Measurements from ENCODE around the gene FBLL1.

Gene FBLL1

DNA sequence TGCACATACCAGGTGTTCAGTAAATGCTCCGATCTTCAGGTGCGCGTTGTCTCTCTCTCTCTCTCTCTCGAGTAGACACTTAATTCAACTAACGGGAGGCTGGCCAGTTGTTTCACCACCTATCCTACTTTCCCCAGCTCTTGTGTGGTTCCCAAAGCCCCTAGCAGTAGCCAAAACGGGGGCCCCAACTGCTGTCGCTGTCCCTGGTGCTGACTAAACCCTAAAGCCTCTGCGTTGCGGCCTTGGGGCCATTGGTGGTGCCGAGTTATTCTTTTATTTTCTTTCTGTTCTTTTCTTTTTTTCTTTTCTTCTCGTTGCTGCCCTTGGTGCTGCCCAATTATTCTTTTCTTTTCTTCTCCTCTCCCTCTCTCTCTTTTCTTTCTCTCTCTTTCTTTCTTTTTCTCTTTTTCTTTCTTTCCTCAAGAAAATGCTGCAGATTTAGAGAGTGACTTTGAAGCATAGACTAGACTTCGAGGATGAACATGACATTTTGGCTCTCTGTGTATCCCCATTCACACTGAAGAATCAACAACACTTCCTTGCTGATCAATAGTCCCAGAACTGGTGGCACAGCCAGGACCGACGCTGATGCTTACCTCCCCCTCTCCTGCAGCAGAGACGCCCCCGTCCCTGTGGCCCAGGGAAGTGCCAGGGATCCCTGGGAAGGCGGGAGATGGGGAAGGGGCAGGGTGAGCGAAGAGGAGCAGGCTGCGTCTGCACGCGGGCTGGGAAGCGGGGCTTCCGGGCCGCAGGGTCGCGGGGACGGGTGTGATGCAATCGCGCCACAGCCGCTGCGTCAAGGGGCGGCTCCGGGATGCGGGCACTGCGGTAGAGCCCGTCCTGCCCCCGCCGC lies at the start of gene FBLL1:
Gene FBLL1, plus strand, starts transcription at position 785 of the 853 bp plus-strand sequence. CDS start 200 bp downstream, outside the sequence.
- TF ChIP-seq, protein P1, sequence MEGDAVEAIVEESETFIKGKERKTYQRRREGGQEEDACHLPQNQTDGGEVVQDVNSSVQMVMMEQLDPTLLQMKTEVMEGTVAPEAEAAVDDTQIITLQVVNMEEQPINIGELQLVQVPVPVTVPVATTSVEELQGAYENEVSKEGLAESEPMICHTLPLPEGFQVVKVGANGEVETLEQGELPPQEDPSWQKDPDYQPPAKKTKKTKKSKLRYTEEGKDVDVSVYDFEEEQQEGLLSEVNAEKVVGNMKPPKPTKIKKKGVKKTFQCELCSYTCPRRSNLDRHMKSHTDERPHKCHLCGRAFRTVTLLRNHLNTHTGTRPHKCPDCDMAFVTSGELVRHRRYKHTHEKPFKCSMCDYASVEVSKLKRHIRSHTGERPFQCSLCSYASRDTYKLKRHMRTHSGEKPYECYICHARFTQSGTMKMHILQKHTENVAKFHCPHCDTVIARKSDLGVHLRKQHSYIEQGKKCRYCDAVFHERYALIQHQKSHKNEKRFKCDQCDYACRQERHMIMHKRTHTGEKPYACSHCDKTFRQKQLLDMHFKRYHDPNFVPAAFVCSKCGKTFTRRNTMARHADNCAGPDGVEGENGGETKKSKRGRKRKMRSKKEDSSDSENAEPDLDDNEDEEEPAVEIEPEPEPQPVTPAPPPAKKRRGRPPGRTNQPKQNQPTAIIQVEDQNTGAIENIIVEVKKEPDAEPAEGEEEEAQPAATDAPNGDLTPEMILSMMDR (IDR thresholded peaks at IDR 0.05), result no peak
- TF ChIP-seq ZFX (IDR thresholded peaks at IDR 0.05; ENCODE audit: borderline replicate concordance), result no peak
- peak within 1 kb of the TSS; percentile 47 for H3K27ac ChIP-seq

GRCh38 chr5:168480601-168481000 lies 48.5 kb upstream of the FBLL1 start:
- no peak overlapping the region for H3K27ac ChIP-seq

DNA sequence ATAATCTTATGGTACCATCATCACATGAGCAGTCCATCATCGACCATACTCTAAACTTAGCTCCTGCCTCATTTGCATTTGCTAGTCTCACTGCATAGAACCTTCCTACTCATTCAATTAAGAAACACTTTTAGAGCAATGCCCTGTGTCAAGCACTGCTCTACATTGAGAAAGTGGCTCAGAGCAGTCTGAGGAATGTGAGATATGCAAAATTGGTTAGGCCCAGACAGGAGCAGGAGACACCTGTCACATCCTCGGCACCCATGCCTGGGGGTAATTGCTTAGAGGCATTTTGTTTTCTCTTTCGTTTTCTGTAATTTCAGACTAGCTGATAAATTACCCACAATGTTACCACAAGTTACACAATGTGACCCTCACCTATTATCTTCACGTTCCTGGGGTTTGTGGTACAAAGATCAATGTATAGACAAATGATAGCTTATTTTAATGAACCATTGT lies 47.7 kb upstream of the FBLL1 start:
- H3K27ac ChIP-seq, result no peak overlapping the region
- TF ChIP-seq, protein P1 (IDR thresholded peaks at IDR 0.05), result no peak
- no peak for TF ChIP-seq ZFX (IDR thresholded peaks at IDR 0.05; ENCODE audit: borderline replicate concordance)

More at GRCh38 chr5:168480601-168481000, 48.5 kb upstream of the FBLL1 start:
- TF ChIP-seq, protein P1 (IDR thresholded peaks at IDR 0.05), result no peak
- no peak for TF ChIP-seq ZFX (IDR thresholded peaks at IDR 0.05; ENCODE audit: borderline replicate concordance)

DNA sequence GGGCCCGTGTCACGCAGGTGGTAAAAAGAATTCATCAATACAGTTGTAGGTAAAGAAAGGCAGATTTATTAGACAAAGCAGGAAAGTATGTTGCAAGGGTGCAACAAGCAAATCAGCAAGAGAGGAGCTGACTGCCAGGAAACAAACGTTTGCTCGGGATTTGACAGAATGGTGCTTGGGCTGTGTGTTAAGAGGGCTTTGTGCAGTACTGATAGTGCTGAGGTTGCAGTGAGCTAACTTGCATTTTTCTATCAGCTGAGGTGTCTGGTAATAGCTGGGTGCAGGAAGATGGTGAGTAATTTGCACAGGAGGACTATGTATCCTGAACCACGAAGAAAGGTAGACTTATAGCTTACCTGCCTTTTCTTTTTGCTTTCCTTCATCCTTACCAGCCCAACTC lies 46.7 kb upstream of the FBLL1 start:
- H3K27ac ChIP-seq, result no peak overlapping the region
- TF ChIP-seq, protein P1 (IDR thresholded peaks at IDR 0.05), result no peak
- TF ChIP-seq ZFX (IDR thresholded peaks at IDR 0.05; ENCODE audit: borderline replicate concordance), result no peak

DNA sequence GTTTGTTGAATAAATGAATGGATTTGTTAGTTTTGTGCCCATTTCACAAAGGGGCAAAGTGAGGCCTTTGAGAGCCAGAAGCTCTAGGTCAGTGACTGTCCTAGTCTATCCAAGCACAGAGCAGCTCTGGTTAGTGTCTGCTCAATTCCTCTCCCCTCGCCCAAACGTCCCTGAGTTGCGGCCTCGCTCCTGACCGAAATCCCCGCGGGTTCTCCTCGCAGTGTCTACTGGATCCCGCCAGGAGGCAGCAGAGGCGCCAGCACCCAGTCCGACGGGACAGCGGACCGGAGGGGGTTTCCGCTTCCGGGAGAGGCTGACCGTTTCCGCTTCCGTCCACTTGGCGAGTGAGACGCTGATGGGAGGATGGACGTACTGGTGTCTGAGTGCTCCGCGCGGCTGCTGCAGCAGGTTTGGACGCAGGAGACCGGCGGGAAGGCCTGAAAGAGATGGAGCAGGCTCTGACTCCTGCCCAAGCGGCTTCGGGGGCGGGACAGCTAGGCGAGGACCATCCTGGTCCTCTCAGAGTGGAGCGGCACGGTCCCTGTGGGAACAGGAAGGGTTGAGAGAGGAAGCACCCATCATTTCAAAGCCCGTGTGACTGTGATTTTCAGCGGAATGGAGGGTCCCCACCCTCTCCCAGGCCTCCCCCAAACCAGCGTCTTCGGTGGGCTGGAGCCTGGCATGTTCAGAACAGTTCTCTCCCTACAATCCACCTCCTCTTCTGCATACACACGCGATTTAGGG lies 42.8 kb upstream of the FBLL1 start, which contains the start of gene RARS1:
Gene RARS1, plus strand, starts transcription at position 336 of the 744 bp plus-strand sequence. Its CDS starts 28 bp downstream, at position 364.
- no peak for TF ChIP-seq ZFX (IDR thresholded peaks at IDR 0.05; ENCODE audit: borderline replicate concordance)
- TF ChIP-seq, protein P1 (IDR thresholded peaks at IDR 0.05), result peak; percentile 97
- H3K27ac ChIP-seq, result peak within 1 kb of the TSS; percentile 70

- TF ChIP-seq, protein P1 (IDR thresholded peaks at IDR 0.05), result no peak
- no peak for TF ChIP-seq ZFX (IDR thresholded peaks at IDR 0.05; ENCODE audit: borderline replicate concordance)
These were observed 40.0 kb upstream of the FBLL1 start for GRCh38 chr5:168489059-168489458.

More at GRCh38 chr5:168489059-168489458, 40.0 kb upstream of the FBLL1 start:
- H3K27ac ChIP-seq, result no peak overlapping the region

Measured in 22Rv1 (cell line).